Activated T-cell treated with anti-CD3 and anti-CD28 coated beads, Interleukin-2, amount 50 U/mL, for 4 hours (primary cell): Measurements from ENCODE around the gene OR4K2. TPM values are rescaled to one million over a fixed set of nuclear protein-coding genes. Genes with fewer than 3 reads are reported as not detected.

ENCODE experiments used
- ATAC-seq, 2 donors: fragments of 200-7000 bp; cut with Tn5 transposase; one replicate each; pipeline ENCODE4 v1.10.0; 2021
- DNase-seq: peaks from one replicate; pipeline ENCODE4 v3.0.0-alpha.2; 2020
- H3K27me3 Mint-ChIP-seq: one replicate; pipeline ENCODE4 v1.8.0; 2021; ENCODE audit warnings: low read depth, mixed read lengths
- H3K36me3 Mint-ChIP-seq: one replicate; pipeline ENCODE4 v1.8.0; 2022; ENCODE audit warnings: mixed read lengths; ENCODE audit not compliant: insufficient read depth
- H3K4me1 Mint-ChIP-seq: one replicate; pipeline ENCODE4 v1.8.0; 2021; ENCODE audit warnings: low read depth, mixed read lengths
- H3K4me3 Mint-ChIP-seq: one replicate; pipeline ENCODE4 v1.8.0; 2021; ENCODE audit warnings: mild to moderate bottlenecking, moderate library complexity, mixed read lengths
- H3K9me3 Mint-ChIP-seq: one replicate; pipeline ENCODE4 v1.8.0; 2021; ENCODE audit warnings: mixed read lengths
- total RNA-seq, 3 donors: library from RNA; stranded (reverse); gene quantifications; one replicate each; pipeline ENCODE4 v1.2.1, GENCODE V29; 2021

Gene OR4K2
- total RNA-seq, 3 donors from 2014 or later = not detected

GRCh38 chr14:19917243-19917642, 42.3 kb downstream of the OR4K2 start:
- H3K4me1 Mint-ChIP-seq = no peaks in the 10 kb centered on the region
- H3K9me3 Mint-ChIP-seq = no peaks in the 10 kb centered on the region
- H3K36me3 Mint-ChIP-seq = no peaks in the 10 kb centered on the region
- DNase-seq = no peak
- H3K27me3 Mint-ChIP-seq = no peaks in the 10 kb centered on the region
- ATAC-seq = no peak
- no peak overlapping the region for H3K4me3 Mint-ChIP-seq

- no peak for DNase-seq
- H3K4me1 Mint-ChIP-seq = no peaks in the 10 kb centered on the region
- no peak for ATAC-seq
- H3K9me3 Mint-ChIP-seq = no peaks in the 10 kb centered on the region
- no peaks in the 10 kb centered on the region for H3K27me3 Mint-ChIP-seq
- no peak overlapping the region for H3K4me3 Mint-ChIP-seq
- no peaks in the 10 kb centered on the region for H3K36me3 Mint-ChIP-seq
These were observed 43.1 kb downstream of the OR4K2 start for GRCh38 chr14:19917955-19918518.

DNA sequence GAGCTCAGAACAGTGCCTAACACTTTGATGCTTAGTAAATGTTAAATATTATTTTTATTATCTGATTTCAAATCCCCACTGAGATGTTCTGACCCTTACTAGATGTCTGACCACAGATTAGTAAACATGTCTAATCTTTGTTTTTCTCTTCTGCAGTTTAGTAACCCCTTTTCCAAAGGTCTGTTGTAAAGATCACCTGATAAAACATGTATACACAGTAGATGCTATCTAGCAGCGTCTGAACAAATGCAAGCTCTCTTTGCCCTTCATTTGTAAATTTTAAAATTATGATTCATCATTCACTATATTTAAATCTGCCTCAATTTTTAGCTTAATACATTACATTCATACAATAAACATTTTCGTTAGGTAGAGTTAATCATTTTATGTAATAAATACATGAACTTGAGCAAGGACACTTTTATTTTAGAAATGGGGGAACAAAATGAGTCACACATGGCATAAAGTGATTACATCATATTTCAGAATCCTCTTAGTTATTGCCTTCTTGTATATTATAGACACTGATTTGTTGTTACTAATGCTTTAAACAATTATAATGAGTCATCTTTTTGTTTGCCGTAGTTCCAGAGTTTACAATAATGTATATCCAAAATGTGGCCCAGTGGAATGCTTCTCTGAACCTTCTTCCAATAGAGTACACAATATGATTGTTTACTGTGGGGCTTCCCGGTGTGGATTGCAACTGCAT, 43.8 kb downstream of the OR4K2 start:
- DNase-seq (no peak), ATAC-seq (no peak)
- H3K27me3 Mint-ChIP-seq = no peaks in the 10 kb centered on the region
- no peaks in the 10 kb centered on the region for H3K4me1 Mint-ChIP-seq
- H3K36me3 Mint-ChIP-seq = no peaks in the 10 kb centered on the region
- H3K4me3 Mint-ChIP-seq = no peak overlapping the region
- no peaks in the 10 kb centered on the region for H3K9me3 Mint-ChIP-seq

- H3K9me3 Mint-ChIP-seq = no peaks in the 10 kb centered on the region
- no peak for ATAC-seq
- no peak for DNase-seq
These were observed 45.2 kb downstream of the OR4K2 start, which contains the start of gene OR4K5 for GRCh38 chr14:19920021-19920657. Gene OR4K5 (plus strand): TSS chr14:19920607. CDS start chr14:19920607, 0 bp downstream.

DNA sequence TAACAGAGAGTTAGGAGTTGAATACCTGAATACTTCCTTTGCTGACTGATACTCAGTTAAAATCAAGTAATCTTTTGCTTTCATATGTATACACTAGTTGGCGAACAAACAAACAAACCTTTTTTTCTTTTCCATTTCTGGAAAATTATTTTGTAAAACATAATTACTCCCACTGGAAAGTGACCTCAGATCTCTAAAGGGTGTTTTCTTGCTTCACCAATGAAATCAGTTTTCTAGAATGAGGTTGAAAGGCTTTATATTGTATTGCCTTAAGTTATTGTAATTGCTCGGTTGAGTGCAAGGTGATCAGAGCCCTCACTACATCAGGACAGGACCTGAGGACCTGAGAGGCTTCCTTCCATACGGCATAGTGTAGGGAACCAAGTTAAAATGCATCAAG, 55.7 kb downstream of the OR4K2 start, which contains the start of gene OR4K1:
Gene OR4K1, plus strand, starts transcription at position 301 of the 400 bp plus-strand sequence. CDS start 4,750 bp downstream, outside the sequence.
- no peaks in the 10 kb centered on the region for H3K9me3 Mint-ChIP-seq
- no peak for DNase-seq
- no peaks in the 10 kb centered on the region for H3K4me1 Mint-ChIP-seq

More at GRCh38 chr14:19920021-19920657, 45.2 kb downstream of the OR4K2 start, which contains the start of gene OR4K5:
- Mint-ChIP-seq H3K36me3 (no peaks in the 10 kb centered on the region), H3K4me3 (no peak within 1 kb of the TSS), H3K27me3 (no peaks in the 10 kb centered on the region), H3K4me1 (no peaks in the 10 kb centered on the region)

More for the DNA sequence above, 55.7 kb downstream of the OR4K2 start, which contains the start of gene OR4K1:
- H3K4me3 Mint-ChIP-seq = no peak within 1 kb of the TSS
- H3K36me3 Mint-ChIP-seq = no peaks in the 10 kb centered on the region
- no peak for ATAC-seq
- no peaks in the 10 kb centered on the region for H3K27me3 Mint-ChIP-seq

Other genes starting within 250 kb of the OR4K2 start
- not detected for gene OR11H2, start 161.3 kb upstream of the OR4K2 start, total RNA-seq
- not detected for gene OR4Q3, start 131.6 kb upstream of the OR4K2 start, total RNA-seq
- gene OR4M1, start 101.6 kb upstream of the OR4K2 start, total RNA-seq = not detected
- not detected for gene OR4N2, start 71.4 kb upstream of the OR4K2 start, total RNA-seq
- not detected for gene OR4K5, start 45.5 kb downstream of the OR4K2 start, total RNA-seq
- not detected for gene OR4K1, start 55.8 kb downstream of the OR4K2 start, total RNA-seq
- gene OR4K15, start 100.4 kb downstream of the OR4K2 start, total RNA-seq = not detected
- not detected for gene OR4Q2, start 127.0 kb downstream of the OR4K2 start, total RNA-seq
- gene OR4K14, start 144.2 kb downstream of the OR4K2 start, total RNA-seq = not detected
- not detected for gene OR4K13, start 160.9 kb downstream of the OR4K2 start, total RNA-seq
- gene OR4L1, start 184.9 kb downstream of the OR4K2 start, total RNA-seq = not detected
- not detected for gene OR4K17, start 235.6 kb downstream of the OR4K2 start, total RNA-seq